GM23338 (cell line): ENCODE measurements around the gene MAD1L1. TPM values are rescaled to one million over a fixed set of nuclear protein-coding genes. Genes with fewer than 3 reads are reported as not detected.

ENCODE experiments used
- ATAC-seq: fragments of 200-7000 bp; cut with Tn5 transposase; 3 replicates; pipeline ENCODE4 v1.9.1; 2020
- DNase-seq: peaks from one replicate; pipeline ENCODE4 v3.0.0-alpha.2; 2015; ENCODE audit warnings: low spot score
- H2AFZ ChIP-seq: fragments of 200-600 bp; sonication (generic); 2 replicates; pipeline ENCODE4 v1.8.0; 2016; ENCODE audit warnings: antibody characterized with exemption, mild to moderate bottlenecking, moderate library complexity
- H3F3A ChIP-seq: fragments of 200-600 bp; sonication (generic); replicated peaks from 2 replicates; pipeline ENCODE4 v1.8.0; 2017; ENCODE audit warnings: antibody characterized with exemption, mixed run types, low read depth
- H3K27ac ChIP-seq: fragments of 200-600 bp; sonication (generic); 2 replicates; pipeline ENCODE4 v1.6.1; 2016; ENCODE audit warnings: low read depth
- H3K27me3 ChIP-seq: fragments of 200-600 bp; sonication (generic); 2 replicates; pipeline ENCODE4 v1.8.0; 2016; ENCODE audit warnings: mild to moderate bottlenecking, mixed run types, moderate library complexity; ENCODE audit not compliant: insufficient read depth
- H3K36me3 ChIP-seq: fragments of 200-600 bp; sonication (generic); 2 replicates; pipeline ENCODE4 v1.8.0; 2016; ENCODE audit warnings: mild to moderate bottlenecking; ENCODE audit not compliant: insufficient read depth
- H3K4me1 ChIP-seq: fragments of 200-600 bp; sonication (generic); 2 replicates; pipeline ENCODE4 v1.8.0; 2016; ENCODE audit warnings: mild to moderate bottlenecking, moderate library complexity; ENCODE audit not compliant: insufficient read depth
- H3K4me2 ChIP-seq: fragments of 200-600 bp; sonication (generic); 2 replicates; pipeline ENCODE4 v1.7.1; 2017; ENCODE audit warnings: mixed run types
- H3K4me3 ChIP-seq: fragments of 200-600 bp; sonication (generic); 2 replicates; pipeline ENCODE4 v1.6.1; 2016; ENCODE audit warnings: mixed run types
- H3K79me2 ChIP-seq: fragments of 200-600 bp; sonication (generic); replicated peaks from 2 replicates; pipeline ENCODE4 v1.8.0; 2017; ENCODE audit warnings: mild to moderate bottlenecking; ENCODE audit not compliant: insufficient read depth
- H3K9me2 ChIP-seq: fragments of 200-600 bp; sonication (generic); 2 replicates; pipeline ENCODE4 v1.8.0; 2017; ENCODE audit not compliant: insufficient read depth
- H4K20me1 ChIP-seq: fragments of 200-600 bp; sonication (generic); replicated peaks from 2 replicates; pipeline ENCODE4 v1.8.0; 2017; ENCODE audit warnings: mild to moderate bottlenecking; ENCODE audit not compliant: insufficient read depth
- H3K27ac Mint-ChIP-seq: 2 replicates; pipeline ENCODE4 v1.8.0; 2020; ENCODE audit warnings: inconsistent platforms, mild to moderate bottlenecking, moderate library complexity, mixed read lengths
- H3K27me3 Mint-ChIP-seq: 3 replicates; pipeline ENCODE4 v1.8.0; 2022; ENCODE audit warnings: low read depth, mild to moderate bottlenecking, moderate library complexity, mixed read lengths, inconsistent platforms; ENCODE audit not compliant: insufficient read depth, poor library complexity
- H3K36me3 Mint-ChIP-seq: 3 replicates; pipeline ENCODE4 v1.8.0; 2021; ENCODE audit warnings: low read depth, mild to moderate bottlenecking, inconsistent platforms, moderate library complexity, mixed read lengths
- H3K4me1 Mint-ChIP-seq: 3 replicates; pipeline ENCODE4 v1.8.0; 2020; ENCODE audit warnings: mild to moderate bottlenecking, inconsistent platforms, mixed read lengths
- H3K4me3 Mint-ChIP-seq: 3 replicates; pipeline ENCODE4 v1.8.0; 2021; ENCODE audit warnings: moderate library complexity, mild to moderate bottlenecking, inconsistent platforms, mixed read lengths
- H3K9me3 Mint-ChIP-seq: 3 replicates; pipeline ENCODE4 v1.8.0; 2020; ENCODE audit warnings: moderate library complexity, mild to moderate bottlenecking, inconsistent platforms, mixed read lengths
- CREB1 ChIP-seq: fragments of 250-450 bp; sonication (Bioruptor Pico); IDR thresholded peaks from 2 replicates; pipeline ENCODE4 v1.5.0; 2020; ENCODE audit warnings: low read depth, mild to moderate bottlenecking, moderate library complexity
- EZH2 ChIP-seq: fragments of 200-600 bp; sonication (generic); IDR thresholded peaks from one replicate; pipeline ENCODE4 v1.8.0; 2017; ENCODE audit warnings: antibody characterized with exemption, mild to moderate bottlenecking, low read depth; ENCODE audit not compliant: unreplicated experiment
- JUNB ChIP-seq: IDR thresholded peaks from one replicate; pipeline ENCODE4 v1.6.1; 2016; ENCODE audit warnings: antibody characterized with exemption; ENCODE audit not compliant: unreplicated experiment
- NANOG ChIP-seq: IDR thresholded peaks from 2 replicates; pipeline ENCODE4 v1.6.1; 2016; ENCODE audit warnings: antibody characterized with exemption, borderline replicate concordance
- POLR2AphosphoS5 ChIP-seq: IDR thresholded peaks from 2 replicates; pipeline ENCODE4 v1.6.1; 2016; ENCODE audit warnings: antibody characterized with exemption, low read depth
- STAT1 ChIP-seq: IDR thresholded peaks from one replicate; pipeline ENCODE4 v1.6.1; 2016; ENCODE audit warnings: antibody characterized with exemption; ENCODE audit not compliant: unreplicated experiment
- ZNF331 ChIP-seq: fragments of 250-450 bp; sonication (Bioruptor Pico); IDR thresholded peaks from 2 replicates; pipeline ENCODE4 v1.5.0; 2020; ENCODE audit warnings: low read depth, mild to moderate bottlenecking, moderate library complexity
- polyA plus RNA-seq: library from polyadenylated mRNA; unstranded; fragments of >200 nt; fragmentation: Nextera tagmentation; extraction: Ambion mirVana; gene quantifications from 2 replicates; pipeline ENCODE4 v1.2.1, GENCODE V29; 2016
- total RNA-seq: library from RNA; depleted of rRNA; stranded (reverse); fragments of >200 nt; shearing (Covaris generic); gene quantifications from 2 replicates; pipeline ENCODE4 v1.2.3, GENCODE V29; 2014
- TF ChIP-seq, protein P1 (sequence below): fragments of 250-450 bp; sonication (Bioruptor Pico); IDR thresholded peaks from 2 replicates; pipeline ENCODE4 v1.5.0; 2020; ENCODE audit warnings: mild to moderate bottlenecking, moderate library complexity

MAD1L1 gene
- total and polyA plus RNA-seq, 2 experiments from 2014 or later = 40.3 to 59.3 TPM

DNA sequence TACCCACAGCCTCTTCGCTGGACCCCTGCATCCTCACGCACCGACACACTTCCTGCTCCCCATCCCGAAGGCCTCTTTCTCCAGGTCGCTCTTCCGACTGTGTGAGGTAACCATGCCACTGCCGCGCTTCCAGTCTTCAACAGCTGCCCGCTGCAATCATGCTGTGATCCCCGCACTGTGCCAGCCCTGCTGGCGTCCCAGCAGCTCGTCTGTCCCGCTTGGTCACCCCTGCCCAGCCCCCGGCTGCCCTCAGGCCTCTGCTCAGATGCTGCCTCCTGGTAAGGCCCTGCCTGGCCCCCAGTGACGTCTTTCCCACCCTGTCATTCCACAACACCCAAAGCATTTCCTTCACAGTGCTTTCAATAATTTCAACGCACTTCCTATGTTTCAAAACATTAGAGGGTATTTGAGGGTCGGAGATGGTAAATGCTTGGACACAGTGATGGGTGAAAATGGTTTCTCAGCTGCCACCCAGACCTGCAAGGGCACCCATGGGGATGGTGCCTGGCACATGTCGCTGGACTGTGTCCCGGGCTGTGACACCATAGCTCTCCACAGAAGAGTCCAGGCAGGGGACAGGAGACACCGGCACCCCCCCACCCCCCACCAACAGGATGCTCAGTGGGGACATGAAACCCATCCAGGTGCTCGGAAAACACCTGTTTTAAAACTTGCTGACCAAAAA is 125.2 kb downstream of the MAD1L1 start:
- no peak overlapping the region; the same call in 2 of the 3 replicates for H3K4me3 Mint-ChIP-seq
- H3K4me1 ChIP-seq = no peaks in the 10 kb centered on the region; the same call in 1 of the 2 replicates

More for the DNA sequence above, 125.2 kb downstream of the MAD1L1 start:
- Histone ChIP-seq H3K36me3 (no peaks in the 10 kb centered on the region), H2AFZ (no peak overlapping the region), H3K4me3 (no peak overlapping the region), H3K27me3 (no peaks in the 10 kb centered on the region), H3K9me2 (no peaks in the 10 kb centered on the region), H3K27ac (no peak overlapping the region), H3K79me2 (peaks cover 17% of the 10 kb centered on the region; the same call in 1 of the 2 replicates), H3K4me2 (no peak overlapping the region), H4K20me1 (0 out of 2 replicates have a peak, but pooled peaks cover 7% of the 10 kb centered on the region), H3F3A (0 out of 2 replicates have a peak, but pooled peaks cover 7% of the 10 kb centered on the region)
- peaks cover 29% of the 10 kb centered on the region for H3K27me3 Mint-ChIP-seq
- H3K36me3 Mint-ChIP-seq = peaks cover 1% of the 10 kb centered on the region; the same call in 1 of the 3 replicates
- DNase-seq (no peak), ATAC-seq (no peak)
- peak overlapping the region; percentile 75 for H3K27ac Mint-ChIP-seq
- peaks cover 63% of the 10 kb centered on the region for H3K4me1 Mint-ChIP-seq
- H3K9me3 Mint-ChIP-seq = no peaks in the 10 kb centered on the region
- TF ChIP-seq CREB1 (CRISPR knock-in tag) (no peak), EZH2 (no peak), JUNB (no peak), NANOG (no peak), STAT1 (no peak), POLR2AphosphoS5 (no peak), ZNF331 (no peak)
- TF ChIP-seq, protein P1, sequence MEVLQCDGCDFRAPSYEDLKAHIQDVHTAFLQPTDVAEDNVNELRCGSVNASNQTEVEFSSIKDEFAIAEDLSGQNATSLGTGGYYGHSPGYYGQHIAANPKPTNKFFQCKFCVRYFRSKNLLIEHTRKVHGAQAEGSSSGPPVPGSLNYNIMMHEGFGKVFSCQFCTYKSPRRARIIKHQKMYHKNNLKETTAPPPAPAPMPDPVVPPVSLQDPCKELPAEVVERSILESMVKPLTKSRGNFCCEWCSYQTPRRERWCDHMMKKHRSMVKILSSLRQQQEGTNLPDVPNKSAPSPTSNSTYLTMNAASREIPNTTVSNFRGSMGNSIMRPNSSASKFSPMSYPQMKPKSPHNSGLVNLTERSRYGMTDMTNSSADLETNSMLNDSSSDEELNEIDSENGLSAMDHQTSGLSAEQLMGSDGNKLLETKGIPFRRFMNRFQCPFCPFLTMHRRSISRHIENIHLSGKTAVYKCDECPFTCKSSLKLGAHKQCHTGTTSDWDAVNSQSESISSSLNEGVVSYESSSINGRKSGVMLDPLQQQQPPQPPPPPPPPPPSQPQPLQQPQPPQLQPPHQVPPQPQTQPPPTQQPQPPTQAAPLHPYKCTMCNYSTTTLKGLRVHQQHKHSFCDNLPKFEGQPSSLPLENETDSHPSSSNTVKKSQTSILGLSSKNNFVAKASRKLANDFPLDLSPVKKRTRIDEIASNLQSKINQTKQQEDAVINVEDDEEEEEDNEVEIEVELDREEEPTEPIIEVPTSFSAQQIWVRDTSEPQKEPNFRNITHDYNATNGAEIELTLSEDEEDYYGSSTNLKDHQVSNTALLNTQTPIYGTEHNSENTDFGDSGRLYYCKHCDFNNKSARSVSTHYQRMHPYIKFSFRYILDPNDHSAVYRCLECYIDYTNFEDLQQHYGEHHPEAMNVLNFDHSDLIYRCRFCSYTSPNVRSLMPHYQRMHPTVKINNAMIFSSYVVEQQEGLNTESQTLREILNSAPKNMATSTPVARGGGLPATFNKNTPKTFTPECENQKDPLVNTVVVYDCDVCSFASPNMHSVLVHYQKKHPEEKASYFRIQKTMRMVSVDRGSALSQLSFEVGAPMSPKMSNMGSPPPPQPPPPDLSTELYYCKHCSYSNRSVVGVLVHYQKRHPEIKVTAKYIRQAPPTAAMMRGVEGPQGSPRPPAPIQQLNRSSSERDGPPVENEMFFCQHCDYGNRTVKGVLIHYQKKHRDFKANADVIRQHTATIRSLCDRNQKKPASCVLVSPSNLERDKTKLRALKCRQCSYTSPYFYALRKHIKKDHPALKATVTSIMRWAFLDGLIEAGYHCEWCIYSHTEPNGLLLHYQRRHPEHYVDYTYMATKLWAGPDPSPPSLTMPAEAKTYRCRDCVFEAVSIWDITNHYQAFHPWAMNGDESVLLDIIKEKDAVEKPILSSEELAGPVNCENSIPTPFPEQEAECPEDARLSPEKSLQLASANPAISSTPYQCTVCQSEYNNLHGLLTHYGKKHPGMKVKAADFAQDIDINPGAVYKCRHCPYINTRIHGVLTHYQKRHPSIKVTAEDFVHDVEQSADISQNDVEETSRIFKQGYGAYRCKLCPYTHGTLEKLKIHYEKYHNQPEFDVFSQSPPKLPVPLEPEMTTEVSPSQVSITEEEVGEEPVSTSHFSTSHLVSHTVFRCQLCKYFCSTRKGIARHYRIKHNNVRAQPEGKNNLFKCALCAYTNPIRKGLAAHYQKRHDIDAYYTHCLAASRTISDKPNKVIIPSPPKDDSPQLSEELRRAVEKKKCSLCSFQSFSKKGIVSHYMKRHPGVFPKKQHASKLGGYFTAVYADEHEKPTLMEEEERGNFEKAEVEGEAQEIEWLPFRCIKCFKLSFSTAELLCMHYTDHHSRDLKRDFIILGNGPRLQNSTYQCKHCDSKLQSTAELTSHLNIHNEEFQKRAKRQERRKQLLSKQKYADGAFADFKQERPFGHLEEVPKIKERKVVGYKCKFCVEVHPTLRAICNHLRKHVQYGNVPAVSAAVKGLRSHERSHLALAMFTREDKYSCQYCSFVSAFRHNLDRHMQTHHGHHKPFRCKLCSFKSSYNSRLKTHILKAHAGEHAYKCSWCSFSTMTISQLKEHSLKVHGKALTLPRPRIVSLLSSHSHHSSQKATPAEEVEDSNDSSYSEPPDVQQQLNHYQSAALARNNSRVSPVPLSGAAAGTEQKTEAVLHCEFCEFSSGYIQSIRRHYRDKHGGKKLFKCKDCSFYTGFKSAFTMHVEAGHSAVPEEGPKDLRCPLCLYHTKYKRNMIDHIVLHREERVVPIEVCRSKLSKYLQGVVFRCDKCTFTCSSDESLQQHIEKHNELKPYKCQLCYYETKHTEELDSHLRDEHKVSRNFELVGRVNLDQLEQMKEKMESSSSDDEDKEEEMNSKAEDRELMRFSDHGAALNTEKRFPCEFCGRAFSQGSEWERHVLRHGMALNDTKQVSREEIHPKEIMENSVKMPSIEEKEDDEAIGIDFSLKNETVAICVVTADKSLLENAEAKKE = no peak
